K562 (cell line): ENCODE results near the gene ZNF799. TPM values are rescaled to one million over a fixed set of nuclear protein-coding genes. Genes with fewer than 3 reads are reported as not detected.

ENCODE experiments used
- ARID4B ChIP-seq: sonication (generic); formaldehyde crosslinking; IDR thresholded peaks from 2 replicates; pipeline ENCODE4 v1.8.0; 2022; ENCODE audit warnings: mild to moderate bottlenecking, missing genetic modification reagents
- CBFB ChIP-seq: sonication (generic); formaldehyde crosslinking; IDR thresholded peaks from 2 replicates; pipeline ENCODE4 v1.4.0; 2020; ENCODE audit warnings: mild to moderate bottlenecking, missing genetic modification reagents
- CTBP1 ChIP-seq: fragments of 450-650 bp; IDR thresholded peaks from 2 replicates; pipeline ENCODE4 v1.6.1; 2016; ENCODE audit warnings: borderline replicate concordance
- EZH2 ChIP-seq: IDR thresholded peaks from 2 replicates; pipeline ENCODE4 v1.6.1; 2012; ENCODE audit warnings: low read depth, mild to moderate bottlenecking, inconsistent platforms, low read length, borderline replicate concordance
- HDAC1 ChIP-seq, 2 experiments: fragments of 450-650 bp; IDR thresholded peaks; 2 replicates each; pipeline ENCODE4 v1.6.1; 2016 to 2017; ENCODE audit warnings: inconsistent platforms in 1 of 2, mild to moderate bottlenecking in 1 of 2, moderate library complexity in 1 of 2
- KAT2B ChIP-seq: IDR thresholded peaks from one replicate; pipeline ENCODE4 v1.6.1; 2012; ENCODE audit warnings: low read depth, mild to moderate bottlenecking, control low read depth, inconsistent platforms, low read length, moderate library complexity
- MBD2 ChIP-seq: sonication (generic); IDR thresholded peaks from 2 replicates; pipeline ENCODE4 v1.6.1; 2016; ENCODE audit warnings: low read depth, borderline replicate concordance
- MNT ChIP-seq, 2 experiments: fragments of 450-650 bp; conservative IDR thresholded peaks; 2 replicates each; pipeline ENCODE4 v1.6.1; 2017; ENCODE audit warnings: mild to moderate bottlenecking in 2 of 2, moderate library complexity in 2 of 2
- NCOA1 ChIP-seq: fragments of 450-650 bp; IDR thresholded peaks from 2 replicates; pipeline ENCODE4 v1.6.1; 2016; ENCODE audit warnings: low read depth
- NFYB ChIP-seq: IDR thresholded peaks from 2 replicates; pipeline ENCODE4 v1.6.1; 2011; ENCODE audit warnings: mild to moderate bottlenecking, moderate library complexity; ENCODE audit not compliant: insufficient read length; ENCODE audit errors: extremely low read depth
- PBX2 ChIP-seq, 2 experiments: IDR thresholded peaks in 1 of 2; conservative IDR thresholded peaks in 1 of 2; 2 replicates each; pipeline ENCODE4 v1.6.1; 2016; ENCODE audit warnings: low read depth in 2 of 2, mild to moderate bottlenecking in 1 of 2, missing compliant biosample characterization in 1 of 2, missing genetic modification characterization in 1 of 2, moderate library complexity in 1 of 2
- PHF20 ChIP-seq: fragments of 450-650 bp; IDR thresholded peaks from 2 replicates; pipeline ENCODE4 v1.6.1; 2018; ENCODE audit not compliant: partially characterized antibody
- PHF8 ChIP-seq: fragments of 200-600 bp; sonication (generic); IDR thresholded peaks from 2 replicates; pipeline ENCODE4 v1.6.1; 2012; ENCODE audit warnings: mixed run types, mild to moderate bottlenecking, inconsistent platforms, low read length, moderate library complexity, borderline replicate concordance
- POLR2A ChIP-seq: fragments of 450-650 bp; conservative IDR thresholded peaks from 2 replicates; pipeline ENCODE4 v1.6.1; 2016
- SAFB ChIP-seq: fragments of 200-400 bp; formaldehyde crosslinking; IDR thresholded peaks from 2 replicates; pipeline ENCODE4 v1.6.1; 2017; ENCODE audit warnings: low read depth, low read length, borderline replicate concordance
- SP1 ChIP-seq: sonication (generic); formaldehyde crosslinking; IDR thresholded peaks from 2 replicates; pipeline ENCODE4 v1.8.1; 2022; ENCODE audit warnings: mild to moderate bottlenecking, missing genetic modification reagents
- polyA plus RNA-seq, 8 experiments: library from polyadenylated mRNA; depleted of rRNA in 4 of 8; stranded (reverse) in 5 of 8; unstranded in 3 of 8; fragments of >200 nt; fragmentation: Nextera tagmentation in 2 of 8; fragmentation: Illumina TruSeq in 1 of 8; extraction: Ambion mirVana in 2 of 8; extraction: Trizol in 1 of 8; gene quantifications; 2 replicates each; pipeline versions ENCODE4 v1.2.1 to v1.2.3, GENCODE V29; 2011 to 2014; ENCODE audit warnings: inconsistent platforms in 1 of 8, missing spikeins in 1 of 8
- total RNA-seq, 7 experiments: library from RNA; depleted of rRNA in 6 of 7; stranded (reverse); fragments of >200 nt in 6 of 7; fragmentation: Illumina TruSeq in 2 of 7; extraction: Trizol in 2 of 7; gene quantifications; 2 replicates each; pipeline versions ENCODE4 v1.2.1 to v1.2.3, GENCODE V29; 2011 to 2021; ENCODE audit warnings: low replicate concordance in 1 of 7

ZNF799 gene
- total and polyA plus RNA-seq, 9 of the 15 experiments (the other 6 are each of a cell fraction or from before 2014, with no cell fraction given): 0.63 to 5.5 (median 2.9) TPM

- TF ChIP-seq ARID4B (CRISPR knock-in tag) (peak; percentile 71), MNT (conservative IDR thresholded peaks at IDR 0.05) (peak; percentile 55 to 84; a peak in 3 of 4 replicates), KAT2B (no peak), NCOA1 (0 out of 2 replicates have a peak, but pooled peaks have one; percentile 21), EZH2 (no peak), MBD2 (no peak), NFYB (peak; percentile 86), HDAC1 (IDR thresholded peaks at IDR 0.05) (peak in 1 of 2 experiments; percentile 67; a peak in 2 of 4 replicates), POLR2A (peak; percentile 74), PBX2 (CRISPR knock-in tag; IDR thresholded peaks at IDR 0.05; ENCODE audit: low read depth) (peak; percentile 90), PBX2 (tag; conservative IDR thresholded peaks at IDR 0.05; ENCODE audit: low read depth) (peak; percentile 97), CTBP1 (peak; percentile 45), PHF20 (peak; percentile 61), PHF8 (peak; percentile 72; the same call in 1 of the 2 replicates), SP1 (peak; percentile 74), CBFB (CRISPR knock-in tag) (0 out of 2 replicates have a peak, but pooled peaks have one; percentile 52), SAFB (0 out of 2 replicates have a peak, but pooled peaks have one; percentile 38)
These were observed at the start of gene ZNF799 (continued) for GRCh38 chr19:12400633-12401502.
